ENCODE measurements around the gene GRIN1.
"Not testable (repeated sequence)": the region's sequence is repeated elsewhere in the genome, so short reads cannot be mapped to it uniquely, and the experiment has no call there.

The GRIN1 gene

DNA sequence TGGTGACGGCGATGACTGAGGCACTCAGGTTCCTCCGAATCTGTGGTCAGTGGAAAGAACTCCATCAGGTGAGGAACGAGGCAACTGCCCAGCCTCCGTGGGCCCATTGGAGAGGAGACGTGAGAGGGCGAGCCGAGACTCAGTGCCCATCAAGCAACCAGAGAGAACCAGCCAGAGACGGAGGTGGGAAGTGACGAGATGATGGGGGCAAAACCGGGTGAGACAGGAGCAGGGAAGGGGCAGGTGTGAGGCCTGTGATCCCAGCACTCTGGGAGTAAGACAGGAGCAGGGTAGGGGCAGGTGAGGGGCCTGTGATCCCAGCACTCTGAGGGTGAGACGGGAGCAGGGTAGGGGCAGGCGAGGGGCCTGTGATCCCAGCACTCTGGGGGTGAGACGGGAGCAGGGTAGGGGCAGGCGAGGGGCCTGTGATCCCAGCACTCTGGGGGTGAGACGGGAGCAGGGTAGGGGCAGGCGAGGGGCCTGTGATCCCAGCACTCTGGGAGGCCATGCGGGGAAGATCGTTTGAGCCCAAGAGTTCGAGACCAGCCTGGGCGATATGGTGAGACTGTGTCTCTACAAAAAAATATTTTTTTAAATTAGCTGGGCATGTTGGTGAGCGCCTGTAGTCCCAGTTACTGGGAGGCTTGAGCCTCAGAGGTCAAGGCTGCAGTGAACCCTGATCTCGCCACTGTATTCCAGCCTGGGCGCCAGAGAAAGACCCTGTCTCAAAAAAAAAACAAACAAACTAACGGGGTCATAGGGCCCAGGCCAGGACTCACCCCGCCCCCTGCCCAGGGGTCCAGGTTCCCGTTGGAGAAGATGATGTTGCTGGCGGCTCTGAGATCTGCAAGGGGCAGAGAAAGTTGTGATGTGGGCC lies 27.8 kb upstream of the GRIN1 start:
- no peak overlapping the region for H3K27ac ChIP-seq
- no peak for DNase-seq (ENCODE audit: low read depth, low spot score)

DNA sequence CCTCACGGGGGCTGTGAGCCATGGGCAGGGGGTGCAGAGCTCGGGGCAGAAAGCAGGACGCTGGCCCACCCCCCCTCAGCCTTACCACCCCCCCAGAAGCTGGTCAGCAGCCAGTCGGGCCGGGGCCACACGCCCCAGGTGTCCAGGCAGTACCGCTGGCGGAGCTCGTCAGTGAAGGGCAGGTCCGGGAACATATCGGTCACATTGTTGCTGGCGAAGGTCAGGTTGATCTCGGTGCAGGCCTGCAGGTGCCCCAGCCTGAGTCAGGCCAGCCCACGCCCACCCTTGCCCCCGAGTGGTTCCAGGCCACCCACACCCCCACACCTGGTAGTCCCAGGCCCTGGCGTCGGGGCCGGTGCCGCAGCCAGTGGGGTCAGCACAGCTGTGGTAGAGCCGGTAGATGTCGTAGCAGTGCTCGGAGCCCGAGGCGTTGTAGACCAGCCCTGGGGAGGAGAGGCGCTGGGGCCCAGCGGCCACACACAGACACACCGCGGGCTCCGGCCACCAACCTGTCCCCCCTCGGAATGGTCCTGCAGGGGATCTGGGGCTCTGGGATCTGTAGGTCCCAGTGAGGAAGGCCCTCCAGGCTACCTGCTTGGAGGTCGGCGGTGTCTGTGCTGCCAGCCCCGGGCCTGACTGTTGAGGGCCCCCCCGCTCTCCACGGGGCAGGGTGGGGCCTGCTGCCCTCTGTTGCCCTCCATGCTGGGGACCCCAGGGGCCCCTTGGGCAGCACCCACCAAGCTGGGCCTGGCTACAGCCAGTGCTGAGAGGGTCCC lies 27.0 kb upstream of the GRIN1 start:
- no peak for DNase-seq (ENCODE audit: low read depth, low spot score)
- no peak overlapping the region for H3K27ac ChIP-seq

DNA sequence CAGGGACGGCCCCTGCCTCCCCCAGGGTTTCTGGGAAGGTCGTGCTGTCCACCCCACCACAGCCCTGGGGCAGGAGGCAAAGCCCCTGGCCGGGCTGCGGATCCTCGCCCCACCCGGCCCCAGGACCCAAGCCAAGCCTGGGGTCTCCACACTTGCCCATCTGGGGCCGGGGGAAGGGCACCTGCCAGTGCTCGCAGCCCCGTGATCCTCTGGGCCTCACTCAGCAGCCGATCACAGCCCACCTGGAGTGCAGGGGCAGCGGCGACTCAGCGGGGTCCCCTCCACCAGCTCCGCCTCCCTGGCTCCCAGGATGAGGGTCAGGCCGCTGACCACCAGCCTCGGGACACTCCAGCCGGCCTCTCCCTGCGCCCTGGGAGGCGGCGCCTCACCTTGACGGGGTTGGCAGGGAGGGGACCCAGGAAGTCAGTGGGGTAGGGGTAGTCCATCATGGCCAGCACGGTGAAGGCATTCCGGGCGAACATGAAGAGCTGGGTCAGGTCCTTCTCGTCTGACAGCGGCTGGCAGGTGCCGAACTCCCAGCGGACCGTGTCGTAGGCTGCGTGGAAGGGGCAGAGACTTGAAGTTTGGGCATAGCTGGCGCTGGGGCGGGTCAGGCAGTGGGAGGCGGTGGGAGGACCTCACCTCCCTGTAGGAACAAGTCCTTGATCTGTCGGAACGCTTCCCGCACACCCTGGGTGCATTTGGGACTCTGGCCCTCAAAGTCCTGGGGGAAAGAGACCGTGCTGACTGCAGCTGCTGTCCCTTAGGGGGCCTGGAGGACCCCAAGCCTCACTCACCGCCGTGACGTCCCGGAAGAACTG lies 26.2 kb upstream of the GRIN1 start:
- DNase-seq (ENCODE audit: low read depth, low spot score), result no peak
- H3K27ac ChIP-seq, result no peak overlapping the region

DNA sequence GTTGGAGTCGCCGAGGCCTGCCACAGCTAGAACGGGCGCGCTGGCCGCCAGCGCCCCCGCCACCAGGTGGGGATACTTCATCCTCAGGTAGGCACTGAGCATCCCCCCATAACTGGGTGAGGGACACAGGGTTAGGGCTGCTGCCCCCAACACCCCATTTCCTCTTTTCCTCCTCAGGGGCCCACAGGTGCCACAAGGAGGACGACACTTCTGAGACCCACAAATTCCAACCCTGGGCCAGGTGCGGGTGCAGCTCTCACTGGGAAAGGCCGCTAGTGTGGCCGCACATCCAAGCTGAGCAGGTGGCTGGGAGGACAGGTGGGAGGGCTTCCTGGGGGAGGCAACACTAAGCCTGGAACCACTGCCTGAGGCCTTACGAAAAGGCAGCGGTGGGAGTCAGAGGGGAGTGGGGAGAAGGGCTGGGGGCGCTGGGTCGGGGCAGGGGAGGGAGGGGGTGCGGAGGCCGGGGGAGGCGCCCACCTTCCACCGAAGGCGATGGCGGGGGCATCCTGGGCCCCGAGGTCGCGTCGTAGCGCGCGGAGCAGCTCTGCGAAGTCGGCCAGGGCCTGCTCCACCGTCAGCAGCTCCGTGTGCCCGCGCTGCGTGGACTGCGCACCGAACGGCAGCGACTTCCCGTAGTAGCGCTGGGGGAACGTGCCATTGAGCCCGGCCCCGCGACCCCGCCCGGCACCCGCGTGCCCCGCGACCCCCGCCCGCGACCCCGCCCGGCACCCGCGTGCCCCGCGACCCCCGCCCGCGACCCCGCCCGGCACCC lies 25.4 kb upstream of the GRIN1 start:
- no peak overlapping the region for H3K27ac ChIP-seq
- DNase-seq (ENCODE audit: low read depth, low spot score), result no peak

DNA sequence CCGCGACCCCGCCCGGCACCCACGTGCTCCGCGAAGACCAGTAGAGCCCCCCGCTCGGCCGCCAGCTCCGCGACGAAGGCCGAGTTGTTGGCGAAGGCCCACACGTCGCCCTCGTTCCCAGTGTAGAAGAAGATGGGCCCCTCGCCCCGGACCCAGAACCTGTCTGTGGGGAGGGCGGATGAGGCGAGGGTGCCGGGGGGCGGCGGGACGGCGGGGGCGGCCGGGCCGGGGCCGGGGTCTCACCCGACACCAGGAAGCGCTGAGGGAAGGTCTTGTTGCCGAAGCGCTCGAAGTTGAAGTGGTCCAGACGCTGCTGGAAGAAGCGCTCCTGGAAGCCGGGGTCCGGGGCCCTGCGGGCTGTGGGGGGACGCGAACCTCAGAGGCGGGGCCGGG lies 24.7 kb upstream of the GRIN1 start:
- H3K27ac ChIP-seq, result no peak overlapping the region
- DNase-seq (ENCODE audit: low read depth, low spot score), result no peak

DNA sequence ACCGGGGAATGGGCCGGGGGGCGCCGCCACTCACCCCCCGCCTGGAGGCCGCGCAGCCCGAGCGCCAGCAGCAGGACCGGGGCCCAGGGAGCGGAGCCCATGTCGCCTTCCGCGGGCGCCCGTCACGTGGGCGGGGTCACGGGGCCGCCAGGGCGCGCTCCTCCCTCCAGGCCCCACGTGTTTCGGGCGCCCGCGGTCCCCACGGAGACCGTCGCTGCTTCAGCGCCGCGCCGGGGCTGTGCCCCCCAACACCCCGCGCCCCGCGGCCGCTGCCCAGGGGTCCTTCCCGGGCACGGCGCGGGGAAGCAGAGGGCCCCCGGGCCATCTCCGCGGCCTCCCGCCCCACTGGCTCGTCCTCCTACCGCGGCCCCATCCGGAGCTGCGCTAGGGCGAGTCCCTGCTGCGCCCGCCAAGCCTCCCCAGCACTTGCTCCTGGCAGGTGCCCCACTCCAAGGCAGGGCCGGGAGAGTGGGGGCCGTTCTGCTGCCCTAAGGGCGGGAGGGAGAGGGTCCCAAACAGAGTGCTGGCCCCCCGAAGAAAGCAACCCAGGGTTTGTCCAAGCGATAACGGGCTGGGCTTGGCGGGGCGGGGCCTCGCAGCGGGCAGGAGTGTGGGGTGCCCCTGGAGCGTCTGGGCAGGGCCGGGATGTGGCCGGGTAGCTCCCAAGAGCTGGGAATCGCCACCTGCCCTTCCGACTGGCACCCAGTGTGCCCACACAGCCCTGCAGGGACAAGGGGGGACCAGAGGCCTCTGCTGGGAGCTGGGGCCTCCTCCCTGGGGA lies 24.2 kb upstream of the GRIN1 start, which contains the start of gene DPP7:
DPP7 (minus strand) TSS at position 121 of the 781 bp plus-strand sequence; CDS start at position 101, 20 bp downstream.
- no peak within 1 kb of the TSS for H3K27ac ChIP-seq

DNA sequence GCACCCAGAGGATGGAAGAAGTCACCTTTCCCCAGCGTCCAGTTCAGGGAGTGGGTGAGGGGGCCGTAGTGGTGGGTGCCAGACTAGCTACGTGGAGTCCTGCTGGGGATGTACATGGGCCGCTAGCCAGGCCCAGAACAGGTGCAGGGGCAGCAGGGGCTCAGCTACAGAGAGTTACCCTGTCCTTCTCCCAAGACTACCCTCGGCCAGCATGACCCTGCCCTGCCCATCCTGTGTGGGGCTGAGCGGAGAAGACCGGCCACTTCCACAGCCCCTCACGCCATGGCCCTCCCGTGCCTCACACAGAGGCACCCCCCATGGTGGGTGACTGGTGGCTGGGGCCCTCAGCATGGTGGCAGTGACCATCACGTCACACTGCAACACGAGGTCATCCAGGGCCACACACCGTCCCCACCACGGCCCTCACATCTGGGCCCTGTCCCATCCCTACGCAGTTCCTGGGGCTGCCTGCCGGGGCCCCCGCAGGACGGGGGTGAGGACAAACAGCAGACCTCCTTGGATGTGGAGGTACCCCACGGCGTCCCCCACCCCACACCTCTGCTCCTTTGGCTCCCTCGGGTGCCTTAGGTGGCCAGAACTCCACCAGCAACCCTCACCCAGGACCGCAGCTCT lies 23.4 kb upstream of the GRIN1 start:
- H3K27ac ChIP-seq, result no peak overlapping the region
- DNase-seq (ENCODE audit: low read depth, low spot score), result no peak

More for the DNA sequence above, 24.2 kb upstream of the GRIN1 start, which contains the start of gene DPP7:
- DNase-seq (ENCODE audit: low read depth, low spot score), result no peak

DNA sequence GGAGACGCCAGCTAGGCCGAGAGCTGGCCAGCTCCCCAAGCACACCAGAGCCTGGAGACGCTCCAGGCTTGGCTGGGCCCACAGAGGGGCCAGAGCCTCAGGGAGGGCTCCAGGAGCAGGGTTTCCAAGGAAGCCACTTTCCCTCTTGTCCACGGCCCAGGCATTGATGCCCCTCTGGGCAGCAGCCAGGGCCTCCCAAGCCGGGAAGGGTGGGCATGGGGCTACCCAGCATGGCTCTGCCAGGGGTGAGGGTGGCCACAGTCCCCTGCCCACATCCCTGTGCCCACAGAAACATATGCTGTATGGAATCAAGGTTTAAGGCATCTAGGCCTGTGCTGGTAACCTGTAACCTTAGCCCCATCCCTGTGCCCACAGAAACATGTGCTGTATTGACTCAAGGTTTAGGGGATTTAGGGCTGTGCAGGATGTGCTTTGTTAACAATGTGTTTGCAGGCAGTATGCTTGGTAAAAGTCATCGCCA lies 22.9 kb upstream of the GRIN1 start:
- H3K27ac ChIP-seq, result no peak overlapping the region
- DNase-seq (ENCODE audit: low read depth, low spot score), result no peak

DNA sequence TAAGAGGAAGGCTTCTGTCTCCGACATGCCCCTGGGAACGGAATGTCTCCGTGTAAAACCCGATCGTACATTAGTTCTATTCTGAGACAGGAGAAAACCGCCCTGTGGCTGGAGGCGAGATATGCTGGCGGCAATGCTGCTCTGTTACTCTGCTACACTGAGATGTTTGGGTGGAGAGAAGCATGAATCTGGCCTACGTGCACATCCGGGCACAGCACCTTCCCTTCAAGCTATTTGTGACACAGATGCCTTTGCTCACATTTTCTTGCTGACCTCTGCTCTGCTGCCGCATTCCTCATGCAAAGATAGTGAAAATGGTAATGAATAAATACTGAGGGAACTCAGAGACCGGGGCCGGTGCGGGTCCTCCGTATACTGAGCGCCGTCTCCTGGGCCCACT lies 22.2 kb upstream of the GRIN1 start:
- no peak overlapping the region for H3K27ac ChIP-seq
- DNase-seq (ENCODE audit: low read depth, low spot score), result no peak

DNA sequence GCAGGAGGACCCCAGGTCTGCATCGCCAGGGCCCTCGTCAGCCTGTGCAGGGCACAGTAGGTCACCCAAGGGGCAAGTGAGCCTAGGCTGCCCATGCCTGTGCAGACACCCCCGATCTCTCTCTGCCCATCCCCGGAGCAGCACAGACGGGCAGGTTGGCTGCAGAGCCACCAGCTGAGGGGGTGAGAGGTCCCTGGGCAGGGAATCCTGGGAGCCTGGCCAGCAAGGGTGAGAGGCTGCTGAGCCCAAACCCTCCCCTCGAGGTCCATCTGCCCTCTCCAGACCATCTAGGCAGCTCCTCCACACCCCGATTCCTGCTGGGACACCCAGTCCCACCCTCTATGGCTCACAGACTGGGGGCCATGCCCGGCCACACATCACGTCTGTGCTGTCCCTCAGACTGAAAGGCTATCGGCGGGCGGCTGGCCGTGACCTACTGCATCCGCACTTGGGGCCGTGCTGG lies 21.7 kb upstream of the GRIN1 start:
- DNase-seq (ENCODE audit: low read depth, low spot score), result no peak
- H3K27ac ChIP-seq, result no peak overlapping the region

DNA sequence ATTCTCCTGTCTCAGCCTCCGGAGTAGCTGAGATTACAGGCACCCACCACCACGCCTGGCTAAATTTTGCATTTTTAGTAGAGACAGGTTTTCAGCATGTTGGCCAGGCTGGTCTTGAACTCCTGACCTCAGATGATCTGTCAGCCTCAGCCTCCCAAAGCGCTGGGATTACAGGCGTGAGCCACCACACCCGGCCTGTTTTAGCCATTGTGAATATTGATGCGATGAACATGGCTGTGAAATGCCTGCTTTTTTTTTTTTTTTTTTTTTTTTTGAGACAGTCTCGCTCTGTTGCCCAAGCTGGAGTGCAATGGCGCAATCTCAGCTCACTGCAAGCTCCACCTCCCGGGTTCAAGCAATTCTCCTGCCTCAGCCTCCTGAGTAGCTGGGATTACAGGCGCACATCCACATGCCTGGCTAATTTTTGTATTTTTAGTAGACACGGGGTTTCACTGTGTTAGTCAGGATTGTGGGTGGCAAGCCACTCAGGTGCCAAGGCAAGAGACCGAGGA lies 20.8 kb upstream of the GRIN1 start:
- H3K27ac ChIP-seq; DNase-seq (ENCODE audit: low read depth, low spot score): not testable (repeated sequence)

DNA sequence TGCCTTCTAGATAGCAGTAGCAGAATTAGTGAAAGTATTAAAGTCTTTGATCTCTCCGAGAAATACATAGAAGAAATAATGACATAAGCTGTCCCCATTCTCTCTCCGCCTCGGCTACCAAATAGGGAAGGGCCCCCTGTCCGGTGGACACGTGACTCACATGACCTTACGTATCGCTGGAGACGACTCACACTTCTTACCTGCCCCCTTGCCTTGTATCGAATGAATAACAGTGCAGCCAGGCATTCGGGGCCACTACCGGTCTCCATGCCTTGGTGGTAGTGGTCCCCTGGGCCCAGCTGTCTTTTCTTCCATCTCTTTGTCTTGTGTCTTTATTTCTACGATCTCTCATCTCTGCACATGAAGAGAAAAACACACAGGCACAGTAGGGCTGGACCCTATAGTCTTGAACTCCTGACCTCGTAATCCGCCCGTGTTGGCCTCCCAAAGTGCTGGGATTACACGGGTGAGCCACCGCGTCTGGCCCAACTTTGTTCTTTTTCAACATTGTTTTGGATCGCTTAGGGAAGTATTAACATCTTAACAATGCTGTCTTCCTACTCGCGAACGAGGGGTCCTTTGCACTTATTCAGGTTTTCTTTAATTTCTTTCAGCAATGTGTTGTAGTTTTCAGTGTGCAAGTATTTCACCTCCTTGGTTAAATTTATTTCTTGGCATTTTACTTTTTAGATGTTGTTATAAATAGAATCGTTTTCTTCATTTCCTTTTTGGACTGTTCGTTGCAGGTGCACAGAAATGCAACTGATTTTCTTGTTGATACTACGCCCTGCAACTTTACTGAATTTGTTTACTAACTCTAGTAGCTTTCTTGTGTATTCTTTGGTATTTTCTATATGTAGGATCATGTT lies 16.8 kb upstream of the GRIN1 start:
- not testable (repeated sequence) for H3K27ac ChIP-seq; DNase-seq (ENCODE audit: low read depth, low spot score)

DNA sequence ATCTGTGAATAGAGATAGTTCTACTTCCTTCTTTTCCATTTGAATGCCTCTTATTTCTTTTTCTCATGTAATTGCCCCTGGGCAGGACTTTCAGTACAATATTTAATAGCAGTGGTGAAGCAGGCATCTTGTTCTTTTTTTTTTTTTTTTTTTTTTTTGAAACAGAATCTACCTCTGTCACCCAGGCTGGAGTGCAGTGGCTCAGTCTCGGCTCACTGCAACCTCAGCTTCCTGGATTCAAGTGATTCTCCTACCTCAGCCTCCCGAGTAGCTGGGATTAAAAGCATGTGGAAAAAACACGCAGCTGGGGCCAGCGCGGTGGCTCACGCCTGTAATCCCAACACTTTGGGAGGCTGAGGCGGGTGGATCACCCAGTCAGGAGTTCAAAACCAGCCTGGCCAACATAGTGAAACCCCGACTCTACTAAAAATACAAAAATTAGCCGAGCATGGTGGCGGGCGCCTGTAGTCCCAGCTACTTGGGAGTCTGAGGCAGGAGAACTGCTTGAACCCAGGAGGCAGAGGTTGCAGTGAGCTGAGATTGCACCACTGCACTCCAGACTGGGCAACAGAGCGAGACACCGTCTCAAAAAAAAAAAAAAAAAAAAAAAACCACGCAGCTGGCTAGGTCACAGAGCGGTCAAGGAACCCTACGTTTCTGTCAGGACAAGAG lies 16.0 kb upstream of the GRIN1 start:
- not testable (repeated sequence) for H3K27ac ChIP-seq; DNase-seq (ENCODE audit: low read depth, low spot score)

DNA sequence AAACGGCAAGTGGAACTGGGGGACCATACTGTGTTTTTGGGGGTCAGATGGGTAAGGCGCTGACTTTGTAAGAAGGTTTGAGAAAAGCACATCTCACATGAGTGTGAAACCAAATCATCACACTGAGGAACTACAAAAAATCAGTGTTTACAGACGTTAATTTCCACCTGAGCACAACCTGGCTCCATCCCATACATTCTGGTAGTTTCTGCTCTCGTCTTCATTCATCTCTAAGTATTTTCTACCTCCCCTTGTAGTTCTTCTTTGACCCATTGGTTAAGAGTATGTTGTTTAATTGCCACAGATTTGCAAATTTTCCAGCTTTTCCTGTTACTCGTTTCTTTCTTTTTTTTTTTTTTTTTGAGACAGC lies 15.5 kb upstream of the GRIN1 start:
- DNase-seq (ENCODE audit: low read depth, low spot score), result no peak
- H3K27ac ChIP-seq, result no peak overlapping the region

DNA sequence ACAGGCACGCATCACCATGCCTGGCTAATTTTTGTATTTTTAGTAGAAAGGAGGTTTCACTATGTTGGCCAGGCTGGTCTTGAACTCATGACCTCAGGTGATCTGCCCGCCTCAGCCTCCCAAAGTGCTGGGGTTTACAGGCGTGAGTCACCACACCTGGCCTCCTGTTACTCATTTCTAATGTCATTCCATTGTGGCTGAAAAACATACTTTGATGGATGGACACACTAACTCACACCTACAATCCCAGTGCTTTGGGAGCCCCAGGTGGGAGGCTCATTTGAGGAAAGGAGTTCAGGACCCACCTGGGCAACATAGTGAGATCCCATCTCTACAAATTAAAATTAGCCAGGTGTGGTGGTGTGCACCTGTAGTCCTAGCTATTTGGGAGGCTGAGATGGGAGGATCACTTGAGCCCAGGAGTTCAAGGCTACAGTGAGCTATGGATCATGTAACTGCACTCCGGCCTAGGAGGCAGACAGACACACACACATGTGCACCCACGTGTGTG lies 14.9 kb upstream of the GRIN1 start:
- DNase-seq (ENCODE audit: low read depth, low spot score); H3K27ac ChIP-seq: not testable (repeated sequence)

DNA sequence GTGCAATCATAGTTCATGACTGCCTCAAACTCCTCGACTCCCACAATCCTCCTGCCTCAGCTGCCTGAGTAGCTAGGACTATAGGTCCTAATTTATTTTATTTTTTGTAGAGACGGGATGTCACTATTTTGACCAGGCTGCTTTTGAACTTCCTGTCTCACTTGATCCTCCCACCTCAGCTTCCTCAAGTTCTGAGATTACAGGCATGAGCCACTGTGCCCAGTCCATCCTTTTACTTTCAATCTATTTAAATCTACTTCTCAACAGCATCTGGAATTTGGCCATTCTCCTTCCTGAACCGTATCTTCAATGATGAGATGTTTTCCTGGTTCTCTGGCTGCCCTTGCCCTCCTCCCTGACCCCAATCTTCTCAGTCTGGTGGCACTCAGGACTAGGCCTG lies 12.2 kb upstream of the GRIN1 start:
- DNase-seq (ENCODE audit: low read depth, low spot score), result no peak
- no peak overlapping the region for H3K27ac ChIP-seq

All from epithelial cell of prostate (primary cell).